B cell (primary cell): ENCODE results near the gene RFX2. TPM values are rescaled to one million over a fixed set of nuclear protein-coding genes. Genes with fewer than 3 reads are reported as not detected.

Source experiments
- ATAC-seq: fragments of 200-7000 bp; cut with Tn5 transposase; one replicate; pipeline ENCODE4 v1.10.0; 2021; ENCODE audit warnings: low read depth, mild to moderate bottlenecking, moderate number of reproducible peaks, moderate library complexity
- CTCF ChIA-PET: fragments of 350-600 bp; sonication (Branson Sonifier 250); formaldehyde crosslinking; loops from one replicate; lab custom pipeline; 2021; ENCODE audit warnings: antibody characterized with exemption, inconsistent platforms; lab: Charles Lee
- POLR2A ChIA-PET: fragments of 350-600 bp; sonication (Branson Sonifier 250); formaldehyde crosslinking; loops from one replicate; lab custom pipeline; 2021; ENCODE audit warnings: antibody characterized with exemption; lab: Charles Lee
- DNase-seq: peaks from one replicate; pipeline ENCODE4 v3.0.0; 2013
- H2AFZ ChIP-seq: 2 replicates; pipeline ENCODE4 v1.6.1; 2012; ENCODE audit warnings: mild to moderate bottlenecking, low read depth, low read length; ENCODE audit not compliant: insufficient read depth, poor library complexity, severe bottlenecking
- H3K27ac ChIP-seq, 2 donors: 1 replicate in 1 of 2; 2 replicates in 1 of 2; pipeline ENCODE4 v1.5.1; 2012 to 2013; ENCODE audit warnings: low read length in 2 of 2, mild to moderate bottlenecking in 2 of 2, moderate library complexity in 1 of 2
- H3K27me3 ChIP-seq, 4 experiments: fragments of 200-600 bp in 1 of 4; sonication (generic) in 1 of 4; replicated peaks in 1 of 4; 1 replicate in 2 of 4; 2 replicates in 2 of 4; pipeline versions ENCODE4 v1.6.1 to v1.7.0; 2013 to 2016; ENCODE audit warnings: low read length in 3 of 4, mild to moderate bottlenecking in 2 of 4, mixed read lengths in 1 of 4, moderate library complexity in 1 of 4; ENCODE audit not compliant: insufficient read depth in 4 of 4, control insufficient read depth in 3 of 4; ENCODE audit errors: control extremely low read depth in 1 of 4
- H3K36me3 ChIP-seq, 2 experiments: replicated peaks in 1 of 2; 1 replicate in 1 of 2; 2 replicates in 1 of 2; pipeline versions ENCODE4 v1.6.1 to v1.7.1; 2013; ENCODE audit warnings: low read length in 1 of 2; ENCODE audit not compliant: insufficient read depth in 2 of 2, control insufficient read depth in 1 of 2; ENCODE audit errors: control extremely low read depth in 1 of 2, extremely low read depth in 1 of 2
- H3K4me1 ChIP-seq, 2 donors: fragments of 200-600 bp in 1 of 2; sonication (generic) in 1 of 2; 1 replicate in 1 of 2; 2 replicates in 1 of 2; pipeline versions ENCODE4 v1.5.1 to v1.6.1; 2013 to 2017; ENCODE audit warnings: low read length in 2 of 2; ENCODE audit not compliant: control insufficient read depth in 2 of 2, insufficient read depth in 2 of 2
- H3K4me2 ChIP-seq: replicated peaks from 2 replicates; pipeline ENCODE3; 2012; ENCODE audit warnings: mild to moderate bottlenecking, low read depth, low read length; ENCODE audit not compliant: poor library complexity, severe bottlenecking
- H3K4me3 ChIP-seq, 5 experiments: fragments of 200-600 bp in 1 of 5; sonication (generic) in 1 of 5; 1 replicate in 3 of 5; 2 replicates in 2 of 5; pipeline versions ENCODE4 v1.5.1 to v1.7.0; 2011 to 2016; ENCODE audit warnings: low read length in 4 of 5, mild to moderate bottlenecking in 4 of 5, low read depth in 2 of 5, control low read depth in 1 of 5, moderate library complexity in 1 of 5; ENCODE audit not compliant: insufficient read depth in 1 of 5; ENCODE audit errors: control extremely low read depth in 1 of 5, extremely low read depth in 1 of 5
- H3K79me2 ChIP-seq: fragments of 200-600 bp; sonication (generic); one replicate; pipeline ENCODE4 v1.6.0; 2016; ENCODE audit warnings: low read length; ENCODE audit not compliant: control insufficient read depth, insufficient read depth
- H3K9ac ChIP-seq: fragments of 200-600 bp; sonication (generic); 2 replicates; pipeline ENCODE4 v1.6.1; 2017; ENCODE audit warnings: mild to moderate bottlenecking, low read length, moderate library complexity
- H3K9me3 ChIP-seq, 3 donors: one replicate each; pipeline versions ENCODE4 v1.6.1 to v1.7.1; 2013; ENCODE audit warnings: low read length in 2 of 3; ENCODE audit not compliant: control insufficient read depth in 2 of 3, insufficient read depth in 1 of 3; ENCODE audit errors: control extremely low read depth in 1 of 3
- H4K20me1 ChIP-seq: 2 replicates; pipeline ENCODE4 v1.6.0; 2012; ENCODE audit warnings: mild to moderate bottlenecking, low read length; ENCODE audit not compliant: insufficient read depth, control insufficient read depth, poor library complexity, severe bottlenecking
- H3K27ac Mint-ChIP-seq: one replicate; pipeline ENCODE4 v1.8.0; 2021; ENCODE audit warnings: mixed read lengths
- H3K27me3 Mint-ChIP-seq: one replicate; pipeline ENCODE4 v1.8.0; 2021; ENCODE audit warnings: mixed read lengths
- H3K4me1 Mint-ChIP-seq: one replicate; pipeline ENCODE4 v1.8.0; 2021; ENCODE audit warnings: mixed read lengths
- H3K4me3 Mint-ChIP-seq: one replicate; pipeline ENCODE4 v1.8.0; 2021; ENCODE audit warnings: mixed read lengths
- H3K9me3 Mint-ChIP-seq: one replicate; pipeline ENCODE4 v1.8.0; 2022; ENCODE audit warnings: mixed read lengths; ENCODE audit not compliant: insufficient read depth
- EZH2 ChIP-seq: IDR thresholded peaks from 2 replicates; pipeline ENCODE4 v1.6.1; 2012; ENCODE audit warnings: borderline replicate concordance, low read depth, mild to moderate bottlenecking, moderate library complexity, low read length; ENCODE audit not compliant: insufficient read depth, poor library complexity, severe bottlenecking
- WGBS: methylation state at CpG from one replicate; pipeline ENCODE4 v1.1.5; 2013; ENCODE audit warnings: missing lambda C conversion rate; ENCODE audit not compliant: insufficient coverage; 5-methylcytosine and 5-hydroxymethylcytosine counted together
- intact Hi-C: fragments of 100-400 bp; cut with micrococcal nuclease; formaldehyde crosslinking; loops from one replicate; pipeline ENCODE4 v1.10.0; 2022
- polyA plus RNA-seq: library from polyadenylated mRNA; depleted of rRNA; stranded (reverse); fragments of >200 nt; gene quantifications from 2 replicates; pipeline ENCODE4 v1.2.3, GENCODE V29; 2012
- total RNA-seq, 2 donors: library from RNA; stranded (reverse); fragments of 120-200 nt in 1 of 2; gene quantifications; 1 replicate in 1 of 2; 2 replicates in 1 of 2; pipeline versions ENCODE4 v1.2.3 to v1.2.4, GENCODE V29; 2013 to 2022
- TF ChIP-seq, protein P1 (sequence below): fragments of 200-600 bp; IDR thresholded peaks from one replicate; pipeline ENCODE4 v1.8.0; 2022; ENCODE audit warnings: antibody characterized with exemption, mild to moderate bottlenecking

RFX2 gene
- total and polyA plus RNA-seq, 2 donors (not counting 1 experiment from before 2014, with no cell fraction given) = 7.1 to 8.6 TPM

DNA sequence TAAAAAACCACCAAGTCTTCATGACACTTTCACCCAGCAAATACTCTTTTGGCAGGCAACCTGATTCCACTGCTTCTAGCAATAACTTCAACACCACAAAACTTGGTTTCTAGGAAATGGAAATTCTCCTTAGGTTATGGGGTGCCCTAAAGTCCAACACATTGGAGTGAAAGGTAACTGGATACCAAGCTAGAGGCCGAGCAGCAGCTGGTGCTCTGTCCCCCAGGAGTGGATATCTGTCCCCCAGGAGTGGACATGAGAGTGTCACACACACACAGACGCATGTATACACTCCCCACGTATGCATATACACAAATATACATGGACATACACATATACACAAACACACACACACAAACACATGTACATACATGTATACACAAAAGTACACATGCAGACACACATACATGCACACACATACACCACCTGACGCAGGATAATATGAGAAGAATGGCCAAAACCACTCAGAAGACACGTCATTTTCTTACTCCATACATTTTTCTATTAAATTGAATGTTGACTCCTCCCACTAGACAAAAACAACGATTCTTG lies 50.8 kb downstream of the RFX2 start:
- H3K36me3 ChIP-seq = no peaks in the 10 kb centered on the region
- Mint-ChIP-seq H3K27ac (no peak overlapping the region), H3K4me1 (no peaks in the 10 kb centered on the region), H3K9me3 (no peaks in the 10 kb centered on the region), H3K4me3 (no peak overlapping the region), H3K27me3 (peaks cover 14% of the 10 kb centered on the region)
- peaks cover 0 to 2% (median 0%) of the 10 kb centered on the region in 3 donors for H3K9me3 ChIP-seq
- H3K27ac ChIP-seq = no peak overlapping the region
- POLR2A ChIA-PET = no interaction called here
- TF ChIP-seq, protein P1, sequence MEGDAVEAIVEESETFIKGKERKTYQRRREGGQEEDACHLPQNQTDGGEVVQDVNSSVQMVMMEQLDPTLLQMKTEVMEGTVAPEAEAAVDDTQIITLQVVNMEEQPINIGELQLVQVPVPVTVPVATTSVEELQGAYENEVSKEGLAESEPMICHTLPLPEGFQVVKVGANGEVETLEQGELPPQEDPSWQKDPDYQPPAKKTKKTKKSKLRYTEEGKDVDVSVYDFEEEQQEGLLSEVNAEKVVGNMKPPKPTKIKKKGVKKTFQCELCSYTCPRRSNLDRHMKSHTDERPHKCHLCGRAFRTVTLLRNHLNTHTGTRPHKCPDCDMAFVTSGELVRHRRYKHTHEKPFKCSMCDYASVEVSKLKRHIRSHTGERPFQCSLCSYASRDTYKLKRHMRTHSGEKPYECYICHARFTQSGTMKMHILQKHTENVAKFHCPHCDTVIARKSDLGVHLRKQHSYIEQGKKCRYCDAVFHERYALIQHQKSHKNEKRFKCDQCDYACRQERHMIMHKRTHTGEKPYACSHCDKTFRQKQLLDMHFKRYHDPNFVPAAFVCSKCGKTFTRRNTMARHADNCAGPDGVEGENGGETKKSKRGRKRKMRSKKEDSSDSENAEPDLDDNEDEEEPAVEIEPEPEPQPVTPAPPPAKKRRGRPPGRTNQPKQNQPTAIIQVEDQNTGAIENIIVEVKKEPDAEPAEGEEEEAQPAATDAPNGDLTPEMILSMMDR = no peak
- TF ChIP-seq EZH2 = no peak
- peaks cover 0 to 14% (median 0%) of the 10 kb centered on the region in 4 experiments for H3K27me3 ChIP-seq
- 96% methylated on average over 3 of the region's 6 CpGs for WGBS
- H3K79me2 ChIP-seq = no peaks in the 10 kb centered on the region
- DNase-seq (no peak), ATAC-seq (no peak)
- no peaks in the 10 kb centered on the region for H4K20me1 ChIP-seq
- H3K9ac ChIP-seq = no peak overlapping the region
- intact Hi-C loops = no loop called here
- CTCF ChIA-PET = no interaction called here
- H3K4me1 ChIP-seq = peaks cover 0 to 3% of the 10 kb centered on the region in 2 donors
- no peak overlapping the region for H2AFZ ChIP-seq
- no peak overlapping the region for H3K4me2 ChIP-seq
- H3K4me3 ChIP-seq = no peak overlapping the region

GRCh38 chr19:6058518-6059201 lies 51.6 kb downstream of the RFX2 start:
- H3K79me2 ChIP-seq = no peaks in the 10 kb centered on the region
- intact Hi-C loops = no loop called here
- TF ChIP-seq, protein P1 = no peak
- TF ChIP-seq EZH2 = no peak
- H3K27me3 ChIP-seq = peaks cover 0 to 11% (median 0%) of the 10 kb centered on the region in 4 experiments
- no peak overlapping the region for H3K4me3 ChIP-seq
- no peak overlapping the region for H3K4me2 ChIP-seq
- H3K36me3 ChIP-seq = no peaks in the 10 kb centered on the region
- 95% methylated on average over 14 of the region's 17 CpGs for WGBS
- H3K9ac ChIP-seq = no peak overlapping the region
- DNase-seq (no peak), ATAC-seq (no peak)
- Mint-ChIP-seq H3K27ac (no peak overlapping the region), H3K9me3 (no peaks in the 10 kb centered on the region), H3K4me1 (no peaks in the 10 kb centered on the region), H3K27me3 (peaks cover 11% of the 10 kb centered on the region), H3K4me3 (no peak overlapping the region)
- H3K9me3 ChIP-seq = peaks cover 0 to 2% (median 0%) of the 10 kb centered on the region in 3 donors
- H3K4me1 ChIP-seq = peaks cover 0 to 3% of the 10 kb centered on the region in 2 donors
- ChIA-PET CTCF (no interaction called here), POLR2A (no interaction called here)
- H2AFZ ChIP-seq = no peak overlapping the region
- H3K27ac ChIP-seq = no peak overlapping the region
- H4K20me1 ChIP-seq = no peaks in the 10 kb centered on the region
